ENCODE data around the gene RBBP4. TPM values are rescaled to one million over a fixed set of nuclear protein-coding genes. Genes with fewer than 3 reads are reported as not detected.
A peak's percentile ranks its signal among the peaks of the same experiment; 100 is the strongest.

RBBP4 gene
- total and polyA plus RNA-seq, 2 donors from 2014 or later = 49.5 to 177 TPM

DNA sequence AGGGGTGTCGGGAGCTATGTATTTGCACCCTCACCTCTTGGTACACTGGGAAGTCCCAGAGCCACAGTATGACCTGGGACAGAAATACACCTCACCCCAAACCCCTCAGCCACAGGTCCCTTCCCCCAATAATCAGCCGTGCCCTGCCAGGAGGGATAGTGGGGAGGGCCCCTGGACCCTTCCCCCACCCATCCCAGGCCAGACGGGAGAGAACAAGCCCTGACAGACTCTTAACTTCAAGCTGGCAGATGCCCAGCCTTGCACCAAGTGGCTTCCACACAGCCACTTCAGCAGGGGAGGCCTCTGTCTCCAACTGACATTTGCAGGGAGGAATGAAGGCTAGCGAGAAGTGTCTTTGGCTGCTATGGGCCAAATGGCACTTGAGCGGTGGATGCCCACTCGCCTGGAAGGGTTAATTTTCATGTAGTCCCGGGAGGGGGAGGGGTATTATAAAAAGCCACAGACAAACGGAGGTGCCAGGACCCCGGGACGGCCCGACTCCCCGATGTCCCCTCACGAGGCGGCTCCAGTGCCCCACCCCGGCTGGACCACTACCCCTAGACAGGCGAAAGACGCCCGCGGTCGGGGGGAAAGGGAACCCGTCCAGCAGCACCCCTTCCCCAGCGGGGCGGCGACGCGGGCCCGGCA, 51.1 kb downstream of the RBBP4 start:
- peak overlapping the region in 1 of 3 donors; percentile 71 for H3K9ac ChIP-seq (ENCODE audit: low read length in 3 of 3)
- no peaks in the 10 kb centered on the region for H3K36me3 ChIP-seq (ENCODE audit: control insufficient read depth in 2 of 3, insufficient read depth in 3 of 3, low read length in 3 of 3)
- H3K9me3 ChIP-seq (ENCODE audit: control insufficient read depth in 2 of 3, insufficient read depth in 1 of 3, low read length in 3 of 3) = no peaks in the 10 kb centered on the region
- DNase-seq (peak in 4 of 5 donors; percentile 21 to 77 (median 43)), FAIRE-seq (no peak)
- peaks cover 0 to 10% (median 6%) of the 10 kb centered on the region in 3 donors for H3K4me1 ChIP-seq (ENCODE audit: control insufficient read depth in 2 of 3, insufficient read depth in 2 of 3, low read depth in 1 of 3, low read length in 3 of 3)
- peak overlapping the region in 1 of 3 donors; percentile 39 for H3K4me3 ChIP-seq (ENCODE audit: low read length in 3 of 3)
- no peaks in the 10 kb centered on the region for H3K27me3 ChIP-seq (ENCODE audit: control insufficient read depth, insufficient read depth, low read length)
- no peak overlapping the region for H3K27ac ChIP-seq (ENCODE audit: low read depth in 2 of 2, low read length in 2 of 2)
- TF ChIP-seq CTCF (IDR thresholded peaks at IDR 0.05; ENCODE audit: borderline replicate concordance, extremely low read depth, insufficient read depth) = no peak
- intact Hi-C loops (cut with DNase I) = no loop called here

DNA sequence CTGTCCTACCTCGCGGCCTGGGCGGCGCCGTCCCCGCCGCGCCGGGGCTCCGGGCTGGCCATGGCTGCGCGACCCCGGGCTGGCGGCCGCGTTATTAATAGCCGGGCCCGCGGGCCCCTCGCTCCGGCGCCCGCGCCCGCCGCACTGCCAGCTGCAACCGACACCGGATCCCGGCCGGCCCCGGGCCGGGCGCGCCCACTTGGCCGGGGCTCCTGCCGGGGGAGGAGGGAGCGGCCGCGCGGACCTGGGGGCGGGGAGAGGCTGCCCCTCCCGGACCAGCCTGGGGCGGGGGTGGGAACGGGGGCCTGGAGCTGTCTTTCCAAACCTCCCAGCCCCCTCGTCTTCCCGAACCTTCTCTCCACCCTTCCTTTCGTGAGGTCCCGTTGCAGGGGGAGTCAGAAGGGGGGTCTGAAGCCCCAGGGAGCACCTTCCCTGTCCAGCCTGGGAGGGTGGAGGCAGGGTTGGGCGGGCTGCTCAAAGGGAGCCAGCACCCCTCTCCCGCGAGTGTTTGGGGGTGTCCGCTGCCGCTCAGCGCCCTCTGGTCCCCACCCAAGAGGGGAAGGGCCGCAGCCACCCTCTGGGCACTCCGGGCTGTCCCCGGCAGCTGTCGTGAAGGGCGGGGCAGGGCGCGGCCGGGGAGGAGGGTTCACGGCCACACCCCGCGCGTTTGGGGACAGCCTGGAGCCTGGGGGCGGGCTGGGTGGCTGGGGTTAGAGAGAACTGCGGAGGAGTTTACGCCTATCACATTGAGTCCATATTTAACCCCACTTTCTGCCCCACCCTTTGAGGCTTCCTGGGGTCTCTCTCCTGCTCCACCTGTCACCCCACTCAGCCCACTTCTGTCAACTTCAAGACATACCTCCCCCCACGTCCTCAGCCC, 51.8 kb downstream of the RBBP4 start, which contains the start of gene SYNC:
TSS of gene SYNC (minus strand) at position 172 of the 880 bp plus-strand sequence. CDS start at position 62, 110 bp downstream.
- Histone ChIP-seq H3K36me3 (ENCODE audit: control insufficient read depth in 2 of 3, insufficient read depth in 3 of 3, low read length in 3 of 3) (no peaks in the 10 kb centered on the region), H3K4me3 (ENCODE audit: low read length in 3 of 3) (peak within 1 kb of the TSS; percentile 18 to 59 (median 26)), H3K27me3 (ENCODE audit: control insufficient read depth, insufficient read depth, low read length) (no peaks in the 10 kb centered on the region), H3K27ac (ENCODE audit: low read depth in 2 of 2, low read length in 2 of 2) (no peak within 1 kb of the TSS), H3K9ac (ENCODE audit: low read length in 3 of 3) (peak within 1 kb of the TSS; percentile 18 to 71 (median 32)), H3K9me3 (ENCODE audit: control insufficient read depth in 2 of 3, insufficient read depth in 1 of 3, low read length in 3 of 3) (no peaks in the 10 kb centered on the region), H3K4me1 (ENCODE audit: control insufficient read depth in 2 of 3, insufficient read depth in 2 of 3, low read depth in 1 of 3, low read length in 3 of 3) (peaks cover 0 to 10% (median 6%) of the 10 kb centered on the region in 3 donors)
- DNase-seq = peak; percentile 37 to 82 (median 66)
- TF ChIP-seq CTCF (IDR thresholded peaks at IDR 0.05; ENCODE audit: borderline replicate concordance, extremely low read depth, insufficient read depth) = no peak
- intact Hi-C loops (cut with DNase I) = no loop called here
- FAIRE-seq = no peak

- peak overlapping the region in 1 of 3 donors; percentile 59 for H3K4me3 ChIP-seq (ENCODE audit: low read length in 3 of 3)
- H3K27me3 ChIP-seq (ENCODE audit: control insufficient read depth, insufficient read depth, low read length) = no peaks in the 10 kb centered on the region
- no peak for TF ChIP-seq CTCF (IDR thresholded peaks at IDR 0.05; ENCODE audit: borderline replicate concordance, extremely low read depth, insufficient read depth)
- peaks cover 0 to 10% (median 6%) of the 10 kb centered on the region in 3 donors for H3K4me1 ChIP-seq (ENCODE audit: control insufficient read depth in 2 of 3, insufficient read depth in 2 of 3, low read depth in 1 of 3, low read length in 3 of 3)
- H3K36me3 ChIP-seq (ENCODE audit: control insufficient read depth in 2 of 3, insufficient read depth in 3 of 3, low read length in 3 of 3) = no peaks in the 10 kb centered on the region
- intact Hi-C loops (cut with DNase I) = no loop called here
- peak overlapping the region in 1 of 3 donors; percentile 34 for H3K9ac ChIP-seq (ENCODE audit: low read length in 3 of 3)
- H3K27ac ChIP-seq (ENCODE audit: low read depth in 2 of 2, low read length in 2 of 2) = no peak overlapping the region
- H3K9me3 ChIP-seq (ENCODE audit: control insufficient read depth in 2 of 3, insufficient read depth in 1 of 3, low read length in 3 of 3) = no peaks in the 10 kb centered on the region
- FAIRE-seq = no peak
- peak in 4 of 5 donors; percentile 46 to 76 (median 60) for DNase-seq
Observed at GRCh38 chr1:32703479-32704291, 52.7 kb downstream of the RBBP4 start.

All from kidney (tissue), 14 donors.